Esophagus muscularis mucosa (tissue), 4 donors: ENCODE measurements around the gene PRDM9.
"Not testable (repeated sequence)": the region's sequence is repeated elsewhere in the genome, so short reads cannot be mapped to it uniquely, and the experiment has no call there.

Experiments
- EP300 ChIP-seq: sonication (generic); formaldehyde crosslinking; IDR thresholded peaks from one replicate; pipeline ENCODE4 v1.6.1; 2017; ENCODE audit warnings: antibody characterized with exemption
- POLR2A ChIP-seq: fragments of 450-650 bp; IDR thresholded peaks from one replicate; pipeline ENCODE4 v1.6.1; 2017; ENCODE audit warnings: antibody characterized with exemption, moderate library complexity, mild to moderate bottlenecking, low read depth
- POLR2AphosphoS5 ChIP-seq, 2 donors: sonication (generic); formaldehyde crosslinking; IDR thresholded peaks; one replicate each; pipeline ENCODE4 v1.6.1; 2017; ENCODE audit warnings: antibody characterized with exemption in 2 of 2
- TF ChIP-seq, protein P1 (sequence below), 3 experiments: fragments of 200-600 bp in 2 of 3; fragments of 450-650 bp in 1 of 3; sonication (generic) in 2 of 3; IDR thresholded peaks; one replicate each; pipeline ENCODE4 v1.5.1; 2017 to 2019; ENCODE audit warnings: antibody characterized with exemption in 3 of 3, mild to moderate bottlenecking in 2 of 3, moderate library complexity in 1 of 3

GRCh38 chr5:23527216-23527920 is 20.0 kb downstream of the PRDM9 start:
- TF ChIP-seq, protein P1, sequence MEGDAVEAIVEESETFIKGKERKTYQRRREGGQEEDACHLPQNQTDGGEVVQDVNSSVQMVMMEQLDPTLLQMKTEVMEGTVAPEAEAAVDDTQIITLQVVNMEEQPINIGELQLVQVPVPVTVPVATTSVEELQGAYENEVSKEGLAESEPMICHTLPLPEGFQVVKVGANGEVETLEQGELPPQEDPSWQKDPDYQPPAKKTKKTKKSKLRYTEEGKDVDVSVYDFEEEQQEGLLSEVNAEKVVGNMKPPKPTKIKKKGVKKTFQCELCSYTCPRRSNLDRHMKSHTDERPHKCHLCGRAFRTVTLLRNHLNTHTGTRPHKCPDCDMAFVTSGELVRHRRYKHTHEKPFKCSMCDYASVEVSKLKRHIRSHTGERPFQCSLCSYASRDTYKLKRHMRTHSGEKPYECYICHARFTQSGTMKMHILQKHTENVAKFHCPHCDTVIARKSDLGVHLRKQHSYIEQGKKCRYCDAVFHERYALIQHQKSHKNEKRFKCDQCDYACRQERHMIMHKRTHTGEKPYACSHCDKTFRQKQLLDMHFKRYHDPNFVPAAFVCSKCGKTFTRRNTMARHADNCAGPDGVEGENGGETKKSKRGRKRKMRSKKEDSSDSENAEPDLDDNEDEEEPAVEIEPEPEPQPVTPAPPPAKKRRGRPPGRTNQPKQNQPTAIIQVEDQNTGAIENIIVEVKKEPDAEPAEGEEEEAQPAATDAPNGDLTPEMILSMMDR (IDR thresholded peaks at IDR 0.05) = not testable (repeated sequence)
- TF ChIP-seq POLR2AphosphoS5 (IDR thresholded peaks at IDR 0.05); POLR2A; EP300: not testable (repeated sequence)
